HepG2 (cell line): ENCODE measurements around the gene ZMIZ1. TPM values are rescaled to one million over a fixed set of nuclear protein-coding genes. Genes with fewer than 3 reads are reported as not detected.

Source experiments
- GATAD1 ChIP-seq: IDR thresholded peaks from 2 replicates; pipeline ENCODE4 v1.6.1; 2016; ENCODE audit warnings: missing genetic modification reagents, missing compliant biosample characterization
- HNRNPL ChIP-seq: fragments of 200-400 bp; formaldehyde crosslinking; IDR thresholded peaks from 2 replicates; pipeline ENCODE4 v1.6.1; 2017; ENCODE audit warnings: mild to moderate bottlenecking, low read depth, low read length
- NR2F2 ChIP-seq: IDR thresholded peaks from 2 replicates; pipeline ENCODE4 v1.6.1; 2012; ENCODE audit warnings: low read depth, inconsistent platforms, borderline replicate concordance
- PHF20 ChIP-seq: sonication (generic); formaldehyde crosslinking; IDR thresholded peaks from 2 replicates; pipeline ENCODE4 v1.5.0; 2020; ENCODE audit warnings: mild to moderate bottlenecking, missing genetic modification reagents
- ZC3H13 ChIP-seq: sonication (generic); formaldehyde crosslinking; IDR thresholded peaks from 2 replicates; pipeline ENCODE4 v1.8.1; 2023; ENCODE audit warnings: mild to moderate bottlenecking, missing genetic modification reagents, moderate library complexity
- ZFP1 ChIP-seq: IDR thresholded peaks from 2 replicates; pipeline ENCODE4 v1.6.1; 2016
- ZNF136 ChIP-seq: sonication (generic); formaldehyde crosslinking; IDR thresholded peaks from 2 replicates; pipeline ENCODE4 v1.8.1; 2022; ENCODE audit warnings: low read depth, mild to moderate bottlenecking, moderate library complexity, missing genetic modification reagents
- ZNF234 ChIP-seq: sonication (generic); formaldehyde crosslinking; conservative IDR thresholded peaks from 2 replicates; pipeline ENCODE4 v1.5.1; 2020; ENCODE audit warnings: mild to moderate bottlenecking, missing genetic modification reagents
- ZNF703 ChIP-seq: sonication (generic); formaldehyde crosslinking; IDR thresholded peaks from 2 replicates; pipeline ENCODE4 v1.5.1; 2020; ENCODE audit warnings: missing genetic modification reagents, mild to moderate bottlenecking, moderate library complexity, borderline replicate concordance
- polyA plus RNA-seq, 8 experiments: library from polyadenylated mRNA; depleted of rRNA in 3 of 8; stranded (reverse) in 7 of 8; unstranded in 1 of 8; fragments of >200 nt; fragmentation: Illumina TruSeq in 4 of 8; extraction: Trizol in 4 of 8; gene quantifications; 2 replicates each; pipeline versions ENCODE4 v1.2.1 to v1.2.3, GENCODE V29; 2011 to 2016; ENCODE audit warnings: low read depth in 4 of 8, missing spikeins in 1 of 8, mixed read lengths in 1 of 8; ENCODE audit not compliant: insufficient read depth in 1 of 8
- total RNA-seq, 5 experiments: library from RNA; depleted of rRNA; stranded (reverse); fragments of >200 nt; fragmentation: Illumina TruSeq; extraction: Trizol; gene quantifications; 2 replicates each; pipeline ENCODE4 v1.2.3, GENCODE V29; 2016; ENCODE audit warnings: low read depth in 1 of 5
- TF ChIP-seq, protein P1 (sequence below): sonication (generic); formaldehyde crosslinking; IDR thresholded peaks from 2 replicates; pipeline ENCODE4 v1.4.0; 2020; ENCODE audit warnings: missing genetic modification reagents
- TF ChIP-seq, protein P2 (sequence below): sonication (generic); formaldehyde crosslinking; IDR thresholded peaks from 2 replicates; pipeline ENCODE4 v1.8.0; 2022; ENCODE audit warnings: mild to moderate bottlenecking, missing genetic modification reagents, moderate library complexity
- TF ChIP-seq, protein P3 (sequence below): sonication (generic); formaldehyde crosslinking; IDR thresholded peaks from 2 replicates; pipeline ENCODE4 v1.5.1; 2020; ENCODE audit warnings: mild to moderate bottlenecking, moderate library complexity, missing genetic modification reagents
- TF ChIP-seq, protein P4 (sequence below), 2 experiments: fragments of 450-650 bp in 1 of 2; sonication (generic) in 1 of 2; formaldehyde crosslinking in 1 of 2; IDR thresholded peaks; 2 replicates each; pipeline versions ENCODE4 v1.6.1 to v1.8.0; 2016 to 2022; ENCODE audit warnings: antibody characterized with exemption in 1 of 2, mild to moderate bottlenecking in 1 of 2, missing genetic modification reagents in 1 of 2

ZMIZ1 gene
- total and polyA plus RNA-seq, 2 of the 13 experiments (the other 11 are each of a cell fraction or from before 2014, with no cell fraction given) = 5.3 to 10.2 TPM

DNA sequence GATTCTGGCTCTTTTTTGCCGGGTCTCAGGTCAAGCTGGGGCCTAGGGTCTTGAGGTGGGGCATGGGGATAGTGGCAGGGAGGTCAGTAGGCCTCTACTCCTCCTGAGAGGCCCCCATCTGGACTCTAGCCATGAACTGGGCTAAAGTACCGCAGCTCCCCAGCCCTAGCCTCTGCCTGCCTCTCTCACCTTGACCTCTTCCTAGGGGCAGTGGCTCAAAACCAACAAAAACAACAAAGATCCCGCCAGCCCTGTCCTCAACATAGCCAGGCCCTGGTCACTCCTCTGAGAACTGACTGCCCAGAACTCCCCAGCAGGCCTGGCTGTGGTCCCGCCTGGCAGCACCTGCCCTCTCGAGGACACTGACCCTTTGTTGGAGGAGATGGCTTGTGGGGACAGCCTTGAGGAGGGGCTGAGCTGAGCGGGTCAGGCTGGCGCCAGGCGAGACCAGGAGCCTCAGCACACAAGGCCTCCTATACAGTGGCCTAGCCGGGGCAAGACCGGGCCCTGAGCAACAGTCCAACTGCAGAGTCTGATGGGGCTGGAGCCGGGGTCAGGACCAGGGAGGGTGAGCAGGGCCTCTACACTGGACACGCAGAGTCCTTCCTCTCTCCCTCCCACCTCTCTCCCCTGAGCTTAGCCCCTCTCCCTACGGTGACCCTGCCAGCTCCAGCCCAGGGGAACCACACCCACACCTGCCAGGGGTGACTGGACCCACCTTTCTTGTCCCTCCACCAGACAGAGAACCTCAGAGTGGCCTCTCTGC lies 266.9 kb downstream of the ZMIZ1 start (continued):
- TF ChIP-seq, protein P1, sequence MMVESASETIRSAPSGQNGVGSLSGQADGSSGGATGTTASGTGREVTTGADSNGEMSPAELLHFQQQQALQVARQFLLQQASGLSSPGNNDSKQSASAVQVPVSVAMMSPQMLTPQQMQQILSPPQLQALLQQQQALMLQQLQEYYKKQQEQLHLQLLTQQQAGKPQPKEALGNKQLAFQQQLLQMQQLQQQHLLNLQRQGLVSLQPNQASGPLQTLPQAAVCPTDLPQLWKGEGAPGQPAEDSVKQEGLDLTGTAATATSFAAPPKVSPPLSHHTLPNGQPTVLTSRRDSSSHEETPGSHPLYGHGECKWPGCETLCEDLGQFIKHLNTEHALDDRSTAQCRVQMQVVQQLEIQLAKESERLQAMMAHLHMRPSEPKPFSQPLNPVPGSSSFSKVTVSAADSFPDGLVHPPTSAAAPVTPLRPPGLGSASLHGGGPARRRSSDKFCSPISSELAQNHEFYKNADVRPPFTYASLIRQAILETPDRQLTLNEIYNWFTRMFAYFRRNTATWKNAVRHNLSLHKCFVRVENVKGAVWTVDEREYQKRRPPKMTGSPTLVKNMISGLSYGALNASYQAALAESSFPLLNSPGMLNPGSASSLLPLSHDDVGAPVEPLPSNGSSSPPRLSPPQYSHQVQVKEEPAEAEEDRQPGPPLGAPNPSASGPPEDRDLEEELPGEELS (CRISPR knock-in tag) = peak; percentile 82
- TF ChIP-seq, protein P2, sequence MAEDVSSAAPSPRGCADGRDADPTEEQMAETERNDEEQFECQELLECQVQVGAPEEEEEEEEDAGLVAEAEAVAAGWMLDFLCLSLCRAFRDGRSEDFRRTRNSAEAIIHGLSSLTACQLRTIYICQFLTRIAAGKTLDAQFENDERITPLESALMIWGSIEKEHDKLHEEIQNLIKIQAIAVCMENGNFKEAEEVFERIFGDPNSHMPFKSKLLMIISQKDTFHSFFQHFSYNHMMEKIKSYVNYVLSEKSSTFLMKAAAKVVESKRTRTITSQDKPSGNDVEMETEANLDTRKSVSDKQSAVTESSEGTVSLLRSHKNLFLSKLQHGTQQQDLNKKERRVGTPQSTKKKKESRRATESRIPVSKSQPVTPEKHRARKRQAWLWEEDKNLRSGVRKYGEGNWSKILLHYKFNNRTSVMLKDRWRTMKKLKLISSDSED (CRISPR knock-in tag) = peak; percentile 66; the same call in 1 of the 2 replicates
- TF ChIP-seq ZC3H13 (CRISPR knock-in tag) (no peak), ZFP1 (CRISPR knock-in tag) (peak; percentile 65; the same call in 1 of the 2 replicates), NR2F2 (peak; percentile 94), GATAD1 (peak; percentile 68), HNRNPL (peak; percentile 97), ZNF136 (CRISPR knock-in tag) (peak; percentile 45; the same call in 1 of the 2 replicates), PHF20 (CRISPR knock-in tag) (no peak), ZNF703 (CRISPR knock-in tag) (0 out of 2 replicates have a peak, but pooled peaks have one; percentile 49), ZNF234 (no peak)
- TF ChIP-seq, protein P3, sequence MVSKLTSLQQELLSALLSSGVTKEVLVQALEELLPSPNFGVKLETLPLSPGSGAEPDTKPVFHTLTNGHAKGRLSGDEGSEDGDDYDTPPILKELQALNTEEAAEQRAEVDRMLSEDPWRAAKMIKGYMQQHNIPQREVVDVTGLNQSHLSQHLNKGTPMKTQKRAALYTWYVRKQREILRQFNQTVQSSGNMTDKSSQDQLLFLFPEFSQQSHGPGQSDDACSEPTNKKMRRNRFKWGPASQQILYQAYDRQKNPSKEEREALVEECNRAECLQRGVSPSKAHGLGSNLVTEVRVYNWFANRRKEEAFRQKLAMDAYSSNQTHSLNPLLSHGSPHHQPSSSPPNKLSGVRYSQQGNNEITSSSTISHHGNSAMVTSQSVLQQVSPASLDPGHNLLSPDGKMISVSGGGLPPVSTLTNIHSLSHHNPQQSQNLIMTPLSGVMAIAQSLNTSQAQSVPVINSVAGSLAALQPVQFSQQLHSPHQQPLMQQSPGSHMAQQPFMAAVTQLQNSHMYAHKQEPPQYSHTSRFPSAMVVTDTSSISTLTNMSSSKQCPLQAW (CRISPR knock-in tag) = peak; percentile 82
- TF ChIP-seq, protein P4, sequence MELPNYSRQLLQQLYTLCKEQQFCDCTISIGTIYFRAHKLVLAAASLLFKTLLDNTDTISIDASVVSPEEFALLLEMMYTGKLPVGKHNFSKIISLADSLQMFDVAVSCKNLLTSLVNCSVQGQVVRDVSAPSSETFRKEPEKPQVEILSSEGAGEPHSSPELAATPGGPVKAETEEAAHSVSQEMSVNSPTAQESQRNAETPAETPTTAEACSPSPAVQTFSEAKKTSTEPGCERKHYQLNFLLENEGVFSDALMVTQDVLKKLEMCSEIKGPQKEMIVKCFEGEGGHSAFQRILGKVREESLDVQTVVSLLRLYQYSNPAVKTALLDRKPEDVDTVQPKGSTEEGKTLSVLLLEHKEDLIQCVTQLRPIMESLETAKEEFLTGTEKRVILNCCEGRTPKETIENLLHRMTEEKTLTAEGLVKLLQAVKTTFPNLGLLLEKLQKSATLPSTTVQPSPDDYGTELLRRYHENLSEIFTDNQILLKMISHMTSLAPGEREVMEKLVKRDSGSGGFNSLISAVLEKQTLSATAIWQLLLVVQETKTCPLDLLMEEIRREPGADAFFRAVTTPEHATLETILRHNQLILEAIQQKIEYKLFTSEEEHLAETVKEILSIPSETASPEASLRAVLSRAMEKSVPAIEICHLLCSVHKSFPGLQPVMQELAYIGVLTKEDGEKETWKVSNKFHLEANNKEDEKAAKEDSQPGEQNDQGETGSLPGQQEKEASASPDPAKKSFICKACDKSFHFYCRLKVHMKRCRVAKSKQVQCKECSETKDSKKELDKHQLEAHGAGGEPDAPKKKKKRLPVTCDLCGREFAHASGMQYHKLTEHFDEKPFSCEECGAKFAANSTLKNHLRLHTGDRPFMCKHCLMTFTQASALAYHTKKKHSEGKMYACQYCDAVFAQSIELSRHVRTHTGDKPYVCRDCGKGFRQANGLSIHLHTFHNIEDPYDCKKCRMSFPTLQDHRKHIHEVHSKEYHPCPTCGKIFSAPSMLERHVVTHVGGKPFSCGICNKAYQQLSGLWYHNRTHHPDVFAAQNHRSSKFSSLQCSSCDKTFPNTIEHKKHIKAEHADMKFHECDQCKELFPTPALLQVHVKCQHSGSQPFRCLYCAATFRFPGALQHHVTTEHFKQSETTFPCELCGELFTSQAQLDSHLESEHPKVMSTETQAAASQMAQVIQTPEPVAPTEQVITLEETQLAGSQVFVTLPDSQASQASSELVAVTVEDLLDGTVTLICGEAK (IDR thresholded peaks at IDR 0.05) = no peak
- TF ChIP-seq, protein P4 (CRISPR knock-in tag; IDR thresholded peaks at IDR 0.05) = peak; percentile 55; the same call in 1 of the 2 replicates
